ENCODE measurements around the gene NID1.

GRCh38 chr1:236095705-236096520, 31.0 kb upstream of the NID1 start:
- no peak for TF ChIP-seq CTCF (IDR thresholded peaks at IDR 0.05 in 8 of 11, conservative IDR thresholded peaks at IDR 0.05 in 3 of 11)
- no peak for TF ChIP-seq POLR2A (IDR thresholded peaks at IDR 0.05)
- no peak for TF ChIP-seq POLR2AphosphoS5 (IDR thresholded peaks at IDR 0.05)

Measured in spleen (tissue), 7 donors.